Epithelial cell of esophagus (primary cell): ENCODE measurements around the gene ACTN1.

ENCODE experiments used
- DNase-seq: peaks from one replicate; pipeline ENCODE4 v3.0.0; 2010; ENCODE audit warnings: low read depth
- H3K4me3 ChIP-seq: 2 replicates; pipeline ENCODE4 v1.5.1; 2011; ENCODE audit warnings: mild to moderate bottlenecking, low read length, control low read depth
- TF ChIP-seq, protein P1 (sequence below): IDR thresholded peaks from 2 replicates; pipeline ENCODE4 v1.5.1; 2011; ENCODE audit warnings: low read depth, mild to moderate bottlenecking, low read length, control low read depth, inconsistent platforms; ENCODE audit not compliant: insufficient read depth; ENCODE audit errors: missing control alignments

Gene ACTN1

DNA sequence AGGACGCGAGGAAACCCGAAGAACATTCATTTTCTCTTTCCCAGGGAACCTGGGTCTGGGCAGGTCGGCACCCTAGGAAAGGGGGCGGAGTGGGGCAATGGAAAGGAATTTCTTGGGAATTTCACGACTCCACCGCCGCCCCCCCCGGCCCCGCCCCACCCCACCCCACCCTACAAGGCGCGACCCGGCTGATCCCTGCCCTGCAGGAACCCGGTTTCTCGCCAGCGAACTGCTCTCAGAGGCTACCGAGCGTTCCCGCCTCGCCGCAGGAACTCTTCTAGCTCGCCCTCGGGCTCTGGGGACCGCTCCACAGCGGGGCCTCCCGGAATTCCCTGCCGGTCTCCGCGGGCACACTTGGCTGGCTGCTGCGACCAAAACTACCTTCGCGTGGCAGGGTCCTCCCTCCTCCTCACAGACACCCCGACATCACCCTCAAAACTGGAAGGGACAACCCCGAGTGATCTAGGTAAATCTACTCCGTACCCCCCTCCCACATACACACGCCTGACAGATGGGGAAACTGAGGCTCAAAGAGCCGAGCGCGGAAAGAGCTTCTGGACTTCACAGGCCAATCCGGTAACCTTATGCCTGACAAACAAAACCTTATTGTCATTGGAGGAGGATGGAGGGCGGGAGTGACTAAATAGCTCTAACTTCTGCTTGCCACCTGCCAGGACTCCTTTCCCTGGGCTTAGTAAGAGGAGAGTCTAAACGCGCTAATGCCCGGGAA, 785 bp upstream of the ACTN1 start:
- DNase-seq, result peak; percentile 64

DNA sequence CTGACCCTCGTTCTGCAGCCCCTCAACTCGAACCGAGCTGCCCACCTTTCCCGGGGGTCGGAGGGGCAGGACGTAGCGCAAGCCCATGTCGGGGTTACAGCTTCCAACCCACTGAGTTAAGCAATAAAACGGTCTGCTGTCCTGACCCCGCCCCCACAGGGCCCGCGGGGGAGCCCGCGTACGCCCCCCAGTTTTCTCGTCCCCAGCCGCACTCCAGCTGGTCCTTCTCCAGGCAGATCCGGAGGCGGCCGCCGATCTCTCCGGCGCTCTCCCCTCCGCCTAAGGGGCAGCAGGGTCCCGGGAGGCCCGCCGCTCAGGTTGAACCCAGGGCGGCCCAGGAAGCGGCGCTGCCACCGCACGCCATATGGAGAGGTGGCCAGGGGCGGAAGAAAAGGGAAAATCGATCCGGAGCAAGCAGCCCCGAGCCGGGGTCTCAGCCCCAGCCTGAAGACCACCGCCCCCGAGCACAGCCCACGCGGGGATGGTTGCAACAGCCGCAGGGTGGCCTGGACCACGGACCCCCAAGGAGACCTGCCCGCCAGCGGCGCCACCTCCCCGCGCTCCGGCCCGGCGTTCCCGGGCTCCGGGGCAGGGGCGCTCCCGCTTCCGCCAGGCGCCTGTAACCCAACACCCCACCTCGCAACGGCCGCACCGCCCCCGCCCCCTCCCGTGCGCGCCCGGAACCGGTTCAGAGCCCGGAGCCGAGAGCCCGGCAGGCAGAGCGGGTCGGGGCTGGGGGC, 760 bp downstream of the ACTN1 start:
- H3K4me3 ChIP-seq, result peak overlapping the region; percentile 78
- DNase-seq, result peak; percentile 52
- TF ChIP-seq, protein P1, sequence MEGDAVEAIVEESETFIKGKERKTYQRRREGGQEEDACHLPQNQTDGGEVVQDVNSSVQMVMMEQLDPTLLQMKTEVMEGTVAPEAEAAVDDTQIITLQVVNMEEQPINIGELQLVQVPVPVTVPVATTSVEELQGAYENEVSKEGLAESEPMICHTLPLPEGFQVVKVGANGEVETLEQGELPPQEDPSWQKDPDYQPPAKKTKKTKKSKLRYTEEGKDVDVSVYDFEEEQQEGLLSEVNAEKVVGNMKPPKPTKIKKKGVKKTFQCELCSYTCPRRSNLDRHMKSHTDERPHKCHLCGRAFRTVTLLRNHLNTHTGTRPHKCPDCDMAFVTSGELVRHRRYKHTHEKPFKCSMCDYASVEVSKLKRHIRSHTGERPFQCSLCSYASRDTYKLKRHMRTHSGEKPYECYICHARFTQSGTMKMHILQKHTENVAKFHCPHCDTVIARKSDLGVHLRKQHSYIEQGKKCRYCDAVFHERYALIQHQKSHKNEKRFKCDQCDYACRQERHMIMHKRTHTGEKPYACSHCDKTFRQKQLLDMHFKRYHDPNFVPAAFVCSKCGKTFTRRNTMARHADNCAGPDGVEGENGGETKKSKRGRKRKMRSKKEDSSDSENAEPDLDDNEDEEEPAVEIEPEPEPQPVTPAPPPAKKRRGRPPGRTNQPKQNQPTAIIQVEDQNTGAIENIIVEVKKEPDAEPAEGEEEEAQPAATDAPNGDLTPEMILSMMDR, result no peak

More for the DNA sequence above, 785 bp upstream of the ACTN1 start:
- H3K4me3 ChIP-seq, result peak overlapping the region; percentile 78
- TF ChIP-seq, protein P1, result no peak

DNA sequence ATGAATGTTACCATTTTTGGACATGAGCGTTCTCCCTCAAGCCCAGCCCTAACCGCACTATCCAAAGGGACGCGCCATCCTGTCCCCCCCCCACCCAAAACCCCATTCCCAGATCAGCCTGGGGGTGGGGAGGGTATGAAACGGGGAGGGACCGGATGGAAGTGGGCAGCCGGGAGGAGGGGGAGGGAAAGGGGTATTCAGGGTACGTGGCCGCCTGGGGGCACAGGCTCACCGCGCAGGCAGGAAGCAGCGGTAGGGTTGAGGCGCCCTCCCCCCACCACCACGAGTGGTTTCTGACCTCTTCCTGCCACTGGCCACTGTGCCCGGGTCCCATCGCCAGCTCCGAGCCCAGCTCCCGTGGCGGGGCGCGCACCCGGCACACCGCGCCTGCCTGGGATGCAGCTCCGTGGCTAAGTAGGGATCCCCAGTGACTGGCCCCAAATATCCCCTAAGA, 1.4 kb downstream of the ACTN1 start:
- DNase-seq, result peak; percentile 83
- peak overlapping the region; percentile 78 for H3K4me3 ChIP-seq
- TF ChIP-seq, protein P1, result no peak

DNA sequence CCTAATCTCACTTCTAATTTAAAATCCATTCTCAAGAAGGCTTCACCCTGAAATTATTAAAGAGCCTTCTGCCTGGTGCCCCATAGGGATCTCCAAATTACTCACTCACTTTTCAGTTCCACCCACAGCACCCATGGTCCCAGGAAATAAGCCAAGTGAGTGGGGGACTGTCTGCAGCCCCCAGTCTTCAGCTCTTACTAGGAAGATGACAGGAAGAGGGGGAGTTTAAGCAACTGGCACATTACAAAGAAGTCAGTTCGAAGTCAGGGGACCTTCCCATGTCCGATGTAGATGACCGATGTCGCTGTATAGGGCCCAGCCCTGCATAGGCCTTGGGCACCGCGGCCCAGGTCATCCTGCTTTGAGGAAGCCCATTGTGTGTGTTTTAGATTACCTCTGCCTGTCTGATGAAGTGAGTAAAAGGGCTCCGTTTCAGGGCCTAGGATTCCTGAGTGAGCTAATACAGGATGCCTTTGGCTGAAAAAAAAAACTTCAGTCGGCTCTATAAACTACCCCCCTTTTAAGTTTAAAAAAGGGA, 1.9 kb downstream of the ACTN1 start:
- DNase-seq, result no peak
- TF ChIP-seq, protein P1, result no peak
- H3K4me3 ChIP-seq, result peak overlapping the region; percentile 78

DNA sequence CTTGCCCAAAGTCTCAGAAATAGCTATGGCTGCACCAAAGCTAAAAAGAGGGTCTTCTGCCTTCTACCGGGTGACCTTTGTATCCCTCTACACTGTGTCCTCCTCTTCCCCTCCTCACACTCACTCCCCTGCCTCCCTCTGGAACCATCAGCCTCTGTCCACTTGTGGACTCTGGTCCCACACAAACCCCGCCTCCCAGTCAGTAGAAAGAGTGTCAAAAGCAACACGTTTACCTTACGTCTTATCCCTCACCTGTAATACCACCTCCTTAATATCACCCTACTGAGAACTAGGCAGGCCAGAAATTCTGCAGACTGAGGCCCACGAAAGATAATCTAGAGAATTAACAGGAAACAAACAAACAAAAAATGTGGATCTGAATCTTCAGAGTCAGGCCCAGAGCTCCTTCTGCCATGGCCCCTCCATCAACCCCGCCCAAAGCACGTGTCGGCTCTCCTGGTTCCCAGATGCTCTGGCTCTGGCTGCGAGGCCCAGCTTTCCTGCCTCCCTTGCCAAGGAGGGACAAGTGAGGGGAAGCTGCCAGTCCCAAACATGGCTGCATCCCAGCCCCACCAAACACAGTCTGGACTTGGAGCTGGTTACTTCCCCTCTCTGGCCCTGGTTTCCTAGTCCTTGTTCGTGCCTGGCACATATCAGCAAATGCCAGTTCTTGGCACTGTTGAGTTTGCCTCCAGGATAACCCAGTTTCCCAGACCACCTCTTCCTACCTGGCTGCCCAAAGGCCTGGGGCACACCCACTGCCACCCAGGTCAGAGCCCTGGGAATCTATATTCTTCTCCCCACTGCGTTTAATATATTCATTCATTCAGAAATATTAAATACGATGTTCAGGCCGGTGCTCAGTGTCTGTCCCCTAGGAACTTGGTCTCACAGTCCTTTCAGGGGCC, 2.7 kb downstream of the ACTN1 start:
- peak; percentile 32 for DNase-seq
- peak overlapping the region; percentile 78 for H3K4me3 ChIP-seq
- TF ChIP-seq, protein P1, result no peak

DNA sequence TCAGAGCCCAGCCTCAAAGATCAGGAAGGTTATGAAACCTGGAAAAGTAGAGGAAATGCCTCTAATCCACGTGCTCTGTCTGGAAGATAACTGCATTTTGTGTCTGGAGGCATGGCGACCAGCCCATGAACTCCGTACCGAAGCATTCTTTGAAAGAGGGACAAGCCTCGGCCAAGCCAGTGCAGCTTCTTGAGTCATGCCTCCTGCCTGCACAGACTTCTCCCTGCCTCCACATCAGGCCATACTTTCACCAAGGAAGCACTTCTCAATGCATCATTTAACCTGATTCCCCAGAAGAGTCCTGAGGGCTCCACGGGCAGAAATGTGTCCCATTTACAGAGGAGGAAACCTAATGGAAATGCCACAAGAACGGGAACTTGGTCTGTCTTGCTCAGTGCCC, 3.4 kb downstream of the ACTN1 start:
- DNase-seq, result peak; percentile 93
- H3K4me3 ChIP-seq, result no peak overlapping the region
- TF ChIP-seq, protein P1, result no peak
